HFF-Myc (cell line): ENCODE results near the gene APOA5.

Experiments used
- DNase-seq: peaks from one replicate; pipeline ENCODE4 v3.0.0-alpha.2; 2011; ENCODE audit warnings: low read depth; ENCODE audit errors: extremely low read depth
- H3K4me3 ChIP-seq: replicated peaks from 2 replicates; pipeline ENCODE4 v1.5.1; 2011; ENCODE audit warnings: low read depth, mild to moderate bottlenecking, control low read depth, low read length
- TF ChIP-seq, protein P1 (sequence below): IDR thresholded peaks from 2 replicates; pipeline ENCODE4 v1.5.1; 2012; ENCODE audit warnings: mild to moderate bottlenecking, low read depth, low read length, control low read depth; ENCODE audit errors: missing control alignments

Gene APOA5

DNA sequence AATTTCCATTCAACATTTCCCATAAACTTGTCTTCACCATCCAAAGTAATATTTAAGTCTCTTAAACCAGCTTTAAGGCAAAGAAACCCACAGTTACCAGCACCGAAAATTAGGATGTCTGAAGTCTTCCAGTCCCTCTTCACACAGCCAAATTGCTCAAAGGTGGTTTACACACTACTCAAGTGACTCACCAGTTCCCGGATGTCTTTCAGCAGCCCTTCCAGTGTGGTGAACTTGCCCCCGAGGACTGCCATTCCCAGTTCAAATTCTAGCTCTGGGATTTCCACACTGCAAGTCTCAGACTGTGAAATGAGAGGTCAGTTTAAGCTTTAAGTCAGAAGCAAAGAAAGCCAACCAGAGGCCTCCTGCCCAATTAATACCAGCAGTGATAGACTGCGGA lies 9.0 kb downstream of the APOA5 start:
- no peak overlapping the region for H3K4me3 ChIP-seq
- DNase-seq = no peak
- TF ChIP-seq, protein P1, sequence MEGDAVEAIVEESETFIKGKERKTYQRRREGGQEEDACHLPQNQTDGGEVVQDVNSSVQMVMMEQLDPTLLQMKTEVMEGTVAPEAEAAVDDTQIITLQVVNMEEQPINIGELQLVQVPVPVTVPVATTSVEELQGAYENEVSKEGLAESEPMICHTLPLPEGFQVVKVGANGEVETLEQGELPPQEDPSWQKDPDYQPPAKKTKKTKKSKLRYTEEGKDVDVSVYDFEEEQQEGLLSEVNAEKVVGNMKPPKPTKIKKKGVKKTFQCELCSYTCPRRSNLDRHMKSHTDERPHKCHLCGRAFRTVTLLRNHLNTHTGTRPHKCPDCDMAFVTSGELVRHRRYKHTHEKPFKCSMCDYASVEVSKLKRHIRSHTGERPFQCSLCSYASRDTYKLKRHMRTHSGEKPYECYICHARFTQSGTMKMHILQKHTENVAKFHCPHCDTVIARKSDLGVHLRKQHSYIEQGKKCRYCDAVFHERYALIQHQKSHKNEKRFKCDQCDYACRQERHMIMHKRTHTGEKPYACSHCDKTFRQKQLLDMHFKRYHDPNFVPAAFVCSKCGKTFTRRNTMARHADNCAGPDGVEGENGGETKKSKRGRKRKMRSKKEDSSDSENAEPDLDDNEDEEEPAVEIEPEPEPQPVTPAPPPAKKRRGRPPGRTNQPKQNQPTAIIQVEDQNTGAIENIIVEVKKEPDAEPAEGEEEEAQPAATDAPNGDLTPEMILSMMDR = no peak

DNA sequence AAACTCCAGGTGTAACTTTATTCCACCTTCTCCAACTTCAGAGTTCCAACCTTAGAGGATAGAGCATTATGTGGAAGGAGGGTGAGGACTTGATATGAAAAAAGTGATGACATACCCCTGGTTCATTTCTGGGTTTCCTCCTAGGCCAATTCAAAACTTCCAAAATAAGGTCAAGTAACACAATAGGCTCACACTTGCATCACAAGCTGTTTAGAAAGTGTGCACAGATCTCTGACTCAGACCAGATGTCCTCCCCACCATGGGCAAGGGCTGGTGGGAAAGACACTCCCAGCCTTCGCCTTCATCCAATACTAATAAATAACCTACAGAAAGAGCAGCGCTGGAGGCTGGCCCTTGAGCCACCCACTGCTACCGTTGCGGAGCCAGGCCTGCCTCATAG lies 13.1 kb downstream of the APOA5 start:
- DNase-seq = no peak
- TF ChIP-seq, protein P1 = no peak
- H3K4me3 ChIP-seq = no peak overlapping the region

DNA sequence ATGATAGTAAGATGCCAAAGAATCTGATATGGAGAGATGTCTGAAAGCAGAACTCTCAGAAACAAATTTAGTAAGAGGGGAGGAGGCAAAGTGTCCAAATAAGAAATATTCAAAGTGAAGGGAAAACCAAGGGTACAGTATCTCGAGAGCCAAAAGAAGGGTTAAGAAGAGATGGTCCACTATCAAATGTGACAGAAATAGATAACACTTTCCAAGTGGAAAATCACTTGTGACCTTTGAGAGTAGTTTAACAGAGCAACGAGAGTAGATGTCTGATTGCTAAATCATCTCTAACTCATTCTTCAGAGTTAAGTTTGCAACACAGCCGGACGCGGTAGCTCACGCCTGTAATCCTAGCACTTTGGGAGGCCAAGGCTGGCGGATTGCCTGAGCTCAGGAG lies 14.6 kb downstream of the APOA5 start:
- TF ChIP-seq, protein P1 = no peak
- DNase-seq = no peak
- no peak overlapping the region for H3K4me3 ChIP-seq

DNA sequence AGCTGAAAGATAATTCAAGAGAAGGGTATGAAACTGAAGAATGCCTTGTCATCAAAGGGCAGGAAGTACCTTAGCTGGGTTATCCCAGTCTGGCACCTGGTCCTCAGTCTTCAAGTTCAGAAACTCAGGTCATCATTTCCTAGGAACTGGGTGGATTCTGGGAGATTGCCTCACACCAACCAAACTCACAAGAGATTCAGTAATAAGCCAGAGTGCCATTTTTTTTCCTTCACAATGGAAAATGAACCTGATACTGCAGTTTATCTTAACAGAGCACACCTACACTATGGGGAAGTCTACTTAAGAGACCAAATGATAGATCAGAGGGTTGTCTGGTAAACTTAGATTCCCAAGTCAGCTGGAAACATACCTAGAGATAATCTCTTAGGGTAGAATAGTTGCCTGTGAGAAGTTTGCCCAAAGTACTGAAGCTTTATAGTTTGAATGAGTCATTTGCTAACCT lies 15.1 kb downstream of the APOA5 start:
- no peak overlapping the region for H3K4me3 ChIP-seq
- TF ChIP-seq, protein P1 = no peak
- DNase-seq = no peak

DNA sequence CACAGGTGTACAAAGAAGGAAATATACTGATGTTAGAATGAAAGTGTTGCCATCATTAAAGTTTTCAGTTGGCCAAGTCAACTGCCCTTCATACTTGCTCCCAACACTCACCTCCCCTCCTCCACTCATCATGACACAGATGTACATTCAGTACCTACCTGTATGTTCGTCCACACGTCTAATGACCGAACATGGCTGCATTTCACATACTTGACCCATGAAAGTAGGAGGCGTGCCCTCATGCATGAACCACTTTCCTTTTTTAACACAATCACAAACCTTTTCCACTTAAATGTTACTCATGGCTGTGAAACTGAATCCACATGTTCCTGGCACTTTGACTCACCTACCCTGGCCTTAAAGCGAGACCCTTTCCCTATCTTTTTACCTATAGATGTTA lies 15.7 kb downstream of the APOA5 start:
- no peak for DNase-seq
- H3K4me3 ChIP-seq = no peak overlapping the region
- TF ChIP-seq, protein P1 = no peak

DNA sequence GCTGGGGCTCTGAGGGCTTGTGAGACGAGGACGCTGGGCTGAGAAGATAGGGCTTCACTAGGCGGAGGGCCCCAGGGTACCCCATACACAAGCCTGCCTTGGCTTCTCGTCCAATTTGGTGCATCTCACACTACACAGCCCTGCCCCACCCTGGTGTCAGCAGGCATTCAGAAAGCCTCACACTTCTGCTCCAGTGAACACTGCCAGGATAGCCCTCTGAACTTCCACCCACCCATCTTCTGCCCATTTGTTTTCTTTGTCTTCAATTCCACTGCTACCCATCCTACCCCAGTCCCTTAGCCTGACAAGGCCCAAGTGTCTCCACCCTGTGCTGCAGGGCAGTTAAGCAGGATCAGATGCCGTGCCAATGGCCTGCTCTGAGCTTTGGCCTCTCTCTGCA lies 17.0 kb downstream of the APOA5 start:
- TF ChIP-seq, protein P1 = no peak
- no peak overlapping the region for H3K4me3 ChIP-seq
- DNase-seq = no peak
